ENCODE measurements around the gene CLDND2.

Gene CLDND2

GRCh38 chr19:51415187-51415586 is 46.4 kb upstream of the CLDND2 start:
- DNase-seq (no peak), ATAC-seq (ENCODE audit: insufficient read depth, low read depth) (no peak)
- no peaks in the 10 kb centered on the region for H4K20me1 ChIP-seq (ENCODE audit: insufficient read depth, low read length)
- H3K27me3 ChIP-seq (ENCODE audit: insufficient read depth, low read length, poor library complexity) = no peaks in the 10 kb centered on the region
- no peak overlapping the region for H2AFZ ChIP-seq (ENCODE audit: low read depth, low read length)
- no peaks in the 10 kb centered on the region for H3K4me1 ChIP-seq (ENCODE audit: insufficient read depth, low read length)
- TF ChIP-seq CTCF (IDR thresholded peaks at IDR 0.05; ENCODE audit: borderline replicate concordance, extremely low read depth, low read length, poor library complexity, severe bottlenecking) (no peak), EZH2 (IDR thresholded peaks at IDR 0.05; ENCODE audit: borderline replicate concordance, low read depth, low read length, severe bottlenecking) (no peak)
- H3K9me3 ChIP-seq (ENCODE audit: insufficient read depth, low read length, severe bottlenecking) = no peaks in the 10 kb centered on the region
- H3K79me2 ChIP-seq (ENCODE audit: insufficient read depth, low read length) = no peaks in the 10 kb centered on the region
- H3K36me3 ChIP-seq (ENCODE audit: insufficient read depth, low read length) = no peaks in the 10 kb centered on the region
- H3K4me3 ChIP-seq (ENCODE audit: low read depth in 1 of 2, low read length in 2 of 2) = no peak overlapping the region
- H3K9ac ChIP-seq (ENCODE audit: low read depth, low read length) = no peak overlapping the region
- no peak overlapping the region for H3K4me2 ChIP-seq (ENCODE audit: insufficient read depth, low read length)
- H3K27ac ChIP-seq (ENCODE audit: low read length) = no peak overlapping the region

DNA sequence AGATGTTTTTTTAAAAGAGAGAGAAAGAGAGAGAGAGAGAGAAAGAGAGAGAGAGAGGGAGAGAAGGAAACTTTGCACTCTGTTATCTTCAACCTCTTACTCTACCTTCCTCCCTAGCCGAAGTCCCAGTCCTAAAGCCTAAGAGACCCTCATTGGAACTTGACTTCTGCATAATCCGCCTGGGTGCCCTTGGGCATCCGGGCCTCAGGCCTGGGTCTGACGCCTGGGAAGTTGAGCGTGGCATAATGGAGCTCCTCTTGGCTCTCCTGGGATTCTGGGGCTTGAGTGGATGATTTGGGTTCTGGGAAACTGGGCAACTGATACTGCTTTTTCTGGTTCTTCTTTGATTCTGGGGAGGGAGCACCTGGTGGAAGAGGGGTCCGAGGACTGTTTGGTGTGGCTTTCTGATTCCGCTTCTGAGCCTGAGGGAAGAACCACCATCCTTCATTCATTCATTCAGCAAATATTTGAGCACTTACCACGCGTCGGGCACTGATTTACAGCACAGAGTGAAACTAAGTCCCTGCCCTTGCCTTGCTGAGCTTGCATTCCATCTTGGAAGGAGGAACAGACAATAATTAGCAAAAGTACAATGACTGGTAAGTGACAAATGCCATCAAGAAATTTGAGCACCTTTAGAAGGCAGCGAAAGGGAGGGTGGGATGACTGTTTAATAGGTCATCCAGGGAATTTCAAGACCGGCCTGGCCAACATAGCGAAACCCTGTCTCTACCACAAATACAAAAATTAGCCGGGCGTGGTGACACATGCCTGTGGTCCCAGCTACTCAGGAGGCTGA is 42.3 kb upstream of the CLDND2 start:
- no peak for DNase-seq
- no peaks in the 10 kb centered on the region for H4K20me1 ChIP-seq (ENCODE audit: insufficient read depth, low read length)

DNA sequence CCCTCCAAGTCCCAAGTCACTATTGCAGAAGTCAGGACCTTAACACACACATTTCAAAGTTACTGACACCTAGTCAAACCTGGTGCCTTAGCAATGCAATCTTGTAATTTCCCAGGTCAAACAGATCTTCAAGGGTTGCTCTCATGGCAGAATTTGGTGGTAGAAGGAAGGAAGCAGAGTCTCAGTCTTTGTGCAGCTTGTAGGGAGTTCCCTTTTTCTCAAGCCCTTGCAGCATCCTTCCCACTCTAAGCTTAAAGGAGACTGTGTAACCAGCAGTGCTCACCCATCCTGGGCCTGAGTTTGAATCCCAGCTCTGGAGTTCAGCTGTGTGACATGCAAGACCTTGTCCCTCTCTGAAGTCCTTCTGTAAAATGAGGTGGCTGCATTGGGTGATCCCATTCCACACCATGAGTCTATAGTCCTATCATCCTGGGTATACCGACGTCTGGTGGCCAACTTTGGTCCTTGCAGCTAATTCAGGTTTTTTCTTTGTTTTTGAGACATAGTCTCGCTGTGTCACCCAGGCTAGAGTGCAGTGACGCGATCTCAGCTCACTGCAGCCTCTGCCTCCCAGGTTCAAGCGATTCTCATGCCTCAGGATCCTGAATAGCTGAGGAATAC is 38.8 kb upstream of the CLDND2 start:
- Histone ChIP-seq H3K79me2 (ENCODE audit: insufficient read depth, low read length) (no peaks in the 10 kb centered on the region), H3K4me3 (ENCODE audit: low read depth in 1 of 2, low read length in 2 of 2) (no peak overlapping the region), H3K9me3 (ENCODE audit: insufficient read depth, low read length, severe bottlenecking) (peaks cover 9% of the 10 kb centered on the region), H3K27ac (ENCODE audit: low read length) (no peak overlapping the region), H3K9ac (ENCODE audit: low read depth, low read length) (no peak overlapping the region), H4K20me1 (ENCODE audit: insufficient read depth, low read length) (no peaks in the 10 kb centered on the region), H3K27me3 (ENCODE audit: insufficient read depth, low read length, poor library complexity) (no peaks in the 10 kb centered on the region), H2AFZ (ENCODE audit: low read depth, low read length) (no peak overlapping the region), H3K4me2 (ENCODE audit: insufficient read depth, low read length) (no peak overlapping the region), H3K4me1 (ENCODE audit: insufficient read depth, low read length) (no peaks in the 10 kb centered on the region), H3K36me3 (ENCODE audit: insufficient read depth, low read length) (no peaks in the 10 kb centered on the region; the same call in 1 of the 2 replicates)
- no peak for ATAC-seq (ENCODE audit: insufficient read depth, low read depth)
- TF ChIP-seq EZH2 (IDR thresholded peaks at IDR 0.05; ENCODE audit: borderline replicate concordance, low read depth, low read length, severe bottlenecking) = no peak
- TF ChIP-seq CTCF (IDR thresholded peaks at IDR 0.05; ENCODE audit: borderline replicate concordance, extremely low read depth, low read length, poor library complexity, severe bottlenecking) = peak; percentile 19
- DNase-seq = no peak

More for the DNA sequence above, 42.3 kb upstream of the CLDND2 start:
- Histone ChIP-seq H3K79me2 (ENCODE audit: insufficient read depth, low read length) (no peaks in the 10 kb centered on the region), H3K27me3 (ENCODE audit: insufficient read depth, low read length, poor library complexity) (no peaks in the 10 kb centered on the region), H3K36me3 (ENCODE audit: insufficient read depth, low read length) (no peaks in the 10 kb centered on the region), H3K9ac (ENCODE audit: low read depth, low read length) (no peak overlapping the region), H2AFZ (ENCODE audit: low read depth, low read length) (no peak overlapping the region), H3K4me3 (ENCODE audit: low read depth in 1 of 2, low read length in 2 of 2) (no peak overlapping the region), H3K4me2 (ENCODE audit: insufficient read depth, low read length) (no peak overlapping the region), H3K27ac (ENCODE audit: low read length) (no peak overlapping the region), H3K4me1 (ENCODE audit: insufficient read depth, low read length) (no peaks in the 10 kb centered on the region), H3K9me3 (ENCODE audit: insufficient read depth, low read length, severe bottlenecking) (peaks cover 2% of the 10 kb centered on the region)
- no peak for ATAC-seq (ENCODE audit: insufficient read depth, low read depth)
- TF ChIP-seq EZH2 (IDR thresholded peaks at IDR 0.05; ENCODE audit: borderline replicate concordance, low read depth, low read length, severe bottlenecking) (no peak), CTCF (IDR thresholded peaks at IDR 0.05; ENCODE audit: borderline replicate concordance, extremely low read depth, low read length, poor library complexity, severe bottlenecking) (no peak)
